GM19238 (cell line): ENCODE data around the gene CRNN.

Experiments
- DNase-seq: peaks from one replicate; pipeline ENCODE4 v3.0.0; 2011; ENCODE audit warnings: low spot score; ENCODE audit not compliant: insufficient read length

The CRNN gene

GRCh38 chr1:152413909-152414308 lies at the start of gene CRNN:
CRNN (minus strand) TSS chr1:152414263; CDS start chr1:152412233, 2,030 bp downstream.
- DNase-seq, result no peak

DNA sequence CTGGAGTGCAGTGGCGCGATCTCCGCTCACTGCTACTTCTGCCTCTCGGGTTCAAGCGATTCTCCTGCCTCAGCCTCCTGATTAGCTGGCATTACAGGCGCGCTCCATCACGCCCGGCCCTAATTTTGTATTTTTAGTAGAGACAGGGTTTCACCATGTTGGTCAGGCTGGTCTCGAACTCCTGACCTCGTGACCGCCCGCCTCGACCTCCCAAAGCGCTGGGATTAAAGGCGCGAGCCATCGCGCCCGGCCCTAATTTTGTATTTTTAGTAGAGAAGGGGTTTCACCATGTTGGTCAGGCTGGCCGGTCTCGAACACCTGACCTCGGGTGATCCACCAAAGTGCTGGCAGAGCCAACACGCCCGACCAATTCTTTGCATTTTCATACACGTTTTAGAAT lies 48.6 kb upstream of the CRNN start:
- no peak for DNase-seq

DNA sequence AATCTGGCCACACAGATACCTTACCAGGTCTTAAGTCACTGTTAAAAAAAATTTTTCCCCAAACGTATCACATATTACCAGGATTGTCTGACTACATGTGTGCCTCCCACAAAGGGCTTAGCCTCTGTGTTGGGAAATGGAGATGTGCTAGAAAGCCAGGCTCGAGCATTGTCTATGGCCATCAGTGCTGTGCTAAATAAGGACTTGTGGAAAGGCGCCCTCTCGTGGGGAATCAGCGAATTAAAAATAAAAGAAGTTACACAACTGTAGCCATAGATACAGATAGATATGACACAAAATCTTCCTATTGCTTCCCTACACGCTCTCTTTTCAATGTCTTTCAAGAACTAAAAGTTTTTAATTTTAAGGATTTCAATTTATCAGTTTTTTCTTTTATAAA lies 47.5 kb upstream of the CRNN start:
- DNase-seq, result no peak

DNA sequence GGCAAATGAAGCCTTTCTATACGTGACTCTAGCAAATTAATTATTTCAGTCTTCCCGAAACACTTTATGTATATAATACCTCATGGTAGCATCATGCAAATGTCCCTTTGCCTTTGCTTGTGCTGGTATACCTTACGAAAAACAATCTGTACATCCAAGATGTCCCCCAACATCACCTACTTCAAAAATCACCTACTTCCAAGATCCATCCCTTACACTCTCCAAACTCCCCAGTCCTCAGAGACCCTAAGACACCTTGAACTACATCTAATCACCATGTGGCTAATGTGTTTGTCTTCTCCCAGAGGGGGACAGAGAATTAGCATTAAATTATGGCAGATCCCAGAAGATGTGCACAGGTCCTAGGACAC lies 46.5 kb upstream of the CRNN start:
- DNase-seq, result no peak

DNA sequence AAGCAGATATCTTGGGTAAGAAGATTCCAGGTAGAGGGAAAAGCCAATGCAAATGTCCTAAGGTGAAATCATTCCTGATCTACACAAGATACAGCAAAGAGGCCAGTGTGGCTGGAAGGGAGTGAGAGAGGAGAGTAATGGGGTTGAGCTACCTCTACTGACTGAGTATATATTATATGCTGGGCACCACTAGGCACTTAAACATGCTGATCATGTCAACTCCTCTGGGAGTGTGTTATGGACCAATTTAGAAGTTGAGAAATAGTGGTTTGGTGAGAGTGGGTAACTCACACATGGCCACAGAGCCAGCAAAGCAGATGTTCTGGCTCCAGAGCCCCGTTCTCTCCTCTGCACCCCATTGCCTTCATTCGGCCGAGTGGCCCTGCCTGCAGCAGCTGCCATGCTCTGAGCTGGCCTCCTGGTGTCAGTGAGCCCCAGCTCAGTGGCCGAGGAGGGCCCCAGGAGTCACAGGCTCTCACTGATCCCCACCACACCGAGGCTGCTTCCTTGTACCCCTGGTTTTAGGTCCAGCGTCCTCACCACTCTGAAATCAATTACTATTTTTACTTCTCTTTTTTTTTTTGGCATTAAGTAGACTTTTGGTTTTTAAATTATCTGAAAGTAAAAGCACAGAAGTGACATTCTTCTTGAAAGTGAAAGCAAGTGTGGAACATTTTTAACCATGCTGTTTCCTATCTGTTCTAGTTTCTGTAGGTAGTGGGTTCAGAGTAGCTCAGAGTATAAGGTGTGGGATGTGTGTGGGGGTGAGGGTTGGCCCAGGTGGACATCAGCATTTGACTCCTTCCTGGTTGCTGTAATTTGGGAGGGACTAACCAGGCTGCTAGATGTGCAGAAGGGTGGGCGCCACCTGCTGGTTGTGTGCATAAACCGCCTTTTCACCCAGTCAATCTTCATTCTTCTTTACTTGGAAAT lies 45.8 kb upstream of the CRNN start:
- DNase-seq, result peak; percentile 37

DNA sequence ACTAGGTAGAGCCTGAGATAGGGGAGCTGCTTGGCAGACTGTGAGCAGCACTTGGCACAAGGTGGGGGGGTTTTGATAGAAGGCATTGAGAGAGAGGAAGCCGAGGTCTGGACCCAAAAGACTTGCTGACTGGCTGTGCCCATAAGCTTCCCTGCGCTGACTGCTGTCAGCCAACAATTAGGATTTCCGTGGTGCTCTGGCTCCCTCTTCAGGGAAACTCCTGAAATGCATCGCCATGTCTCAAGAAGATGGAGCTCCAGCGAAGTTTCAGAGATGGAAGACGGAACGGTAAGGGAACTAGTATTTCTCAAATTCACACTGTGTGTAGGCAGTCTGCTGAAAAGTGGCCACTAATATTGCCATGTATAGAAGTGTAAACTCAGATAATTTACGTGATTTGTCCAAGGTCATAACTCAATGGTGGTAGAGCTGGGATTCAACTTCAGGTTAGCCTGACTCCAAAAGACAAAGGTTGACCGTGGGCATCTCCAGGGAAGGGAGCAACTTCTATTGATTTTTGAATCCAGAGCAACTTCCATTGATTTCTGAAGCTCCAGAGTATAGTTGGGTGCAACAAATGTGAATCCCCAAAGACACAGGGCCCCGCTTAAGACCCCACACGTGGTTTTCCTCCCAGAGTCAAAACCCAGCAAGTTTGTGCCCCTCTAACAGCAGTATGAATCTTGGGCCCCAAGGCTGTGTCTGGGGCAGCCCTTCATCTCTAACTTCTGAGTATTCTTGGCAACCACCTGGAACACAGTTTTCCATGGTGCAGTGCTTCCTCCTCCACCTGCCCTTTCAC lies 44.5 kb upstream of the CRNN start:
- peak; percentile 32 for DNase-seq

- no peak for DNase-seq
Observed at GRCh38 chr1:152457561-152457960, 43.5 kb upstream of the CRNN start.

GRCh38 chr1:152457071-152457470 lies 43.0 kb upstream of the CRNN start:
- no peak for DNase-seq

GRCh38 chr1:152451254-152451653 lies 37.2 kb upstream of the CRNN start:
- no peak for DNase-seq

DNA sequence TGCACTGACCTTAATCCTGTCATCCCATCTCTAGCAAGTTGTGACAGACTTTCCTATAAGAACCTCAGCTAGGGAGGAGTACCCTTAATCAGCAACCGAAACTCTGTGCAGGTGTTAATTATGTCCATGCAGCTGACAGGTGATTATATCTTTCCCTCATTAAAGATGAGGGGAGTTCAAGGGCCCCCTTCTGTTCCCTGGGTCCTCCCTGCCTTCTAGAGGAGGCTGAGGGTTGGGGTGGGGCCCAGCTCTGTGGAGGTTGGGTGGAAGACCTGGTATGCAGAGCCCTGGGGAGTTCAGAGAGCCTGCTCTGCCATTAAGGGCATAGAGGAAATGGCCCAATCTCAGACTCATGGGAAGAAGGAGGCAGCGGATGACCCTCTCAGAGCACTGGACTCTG lies 35.6 kb upstream of the CRNN start:
- no peak for DNase-seq

DNA sequence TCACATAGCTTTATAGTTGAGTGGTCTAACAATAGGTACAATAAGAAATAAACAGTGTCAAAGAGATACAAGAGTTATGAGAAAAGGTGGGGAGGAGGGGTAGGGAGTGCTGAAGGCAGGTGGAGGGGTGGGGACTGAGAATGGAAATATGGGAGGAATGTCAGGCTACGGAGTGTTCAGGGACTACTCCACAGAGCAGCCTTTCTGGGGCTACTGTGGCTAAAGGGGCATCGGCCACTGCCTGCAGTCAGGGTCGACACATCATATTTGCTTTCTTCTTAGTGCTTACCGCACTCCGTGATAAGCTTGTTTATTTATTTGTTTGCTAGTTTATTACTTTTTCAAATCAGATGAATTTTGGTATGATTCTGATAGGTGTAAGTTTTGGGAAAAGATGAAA lies 34.4 kb upstream of the CRNN start:
- no peak for DNase-seq

- no peak for DNase-seq
Observed at GRCh38 chr1:152448095-152448494, 34.0 kb upstream of the CRNN start.

GRCh38 chr1:152447484-152447883 lies 33.4 kb upstream of the CRNN start:
- DNase-seq, result no peak

DNA sequence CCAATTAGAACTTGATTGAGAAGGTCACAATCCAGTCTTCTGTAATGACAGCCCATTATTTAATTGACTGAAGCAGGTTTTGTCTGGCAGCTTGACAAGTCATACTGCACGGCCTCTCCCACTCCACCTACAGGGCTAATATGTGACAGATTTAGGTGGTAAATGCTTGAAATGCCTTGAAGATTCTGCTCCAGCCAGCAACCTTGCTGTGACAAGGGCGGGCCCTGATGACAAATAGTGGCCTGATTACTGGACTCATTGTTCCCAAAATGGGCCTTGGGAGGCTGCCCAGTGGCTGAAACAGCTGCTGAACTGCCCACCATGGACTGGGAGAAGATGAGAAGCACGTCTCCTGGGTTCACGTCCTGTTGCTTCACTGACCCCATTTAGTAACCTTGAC lies 30.0 kb upstream of the CRNN start:
- no peak for DNase-seq

DNA sequence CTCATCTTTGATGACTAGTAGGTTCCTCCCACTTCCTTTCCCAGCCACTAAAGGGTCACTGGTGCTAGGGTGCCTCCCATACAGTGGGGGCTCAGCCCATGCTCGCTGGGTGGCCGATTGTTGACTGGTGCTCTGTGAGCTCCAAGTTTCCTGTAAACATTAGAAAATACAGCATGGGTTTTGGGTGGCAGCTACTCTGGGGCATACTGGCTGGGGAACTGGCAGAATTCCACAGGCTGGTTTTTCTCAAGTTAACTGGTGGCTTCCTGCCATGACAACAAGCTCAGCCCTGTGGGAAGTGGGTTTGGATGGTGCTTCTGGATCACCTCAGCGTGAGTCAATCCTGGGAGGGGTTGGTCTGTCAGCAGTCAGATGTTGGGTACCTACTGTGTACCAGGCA lies 28.7 kb upstream of the CRNN start:
- no peak for DNase-seq

GRCh38 chr1:152442301-152442700 lies 28.2 kb upstream of the CRNN start:
- no peak for DNase-seq

DNA sequence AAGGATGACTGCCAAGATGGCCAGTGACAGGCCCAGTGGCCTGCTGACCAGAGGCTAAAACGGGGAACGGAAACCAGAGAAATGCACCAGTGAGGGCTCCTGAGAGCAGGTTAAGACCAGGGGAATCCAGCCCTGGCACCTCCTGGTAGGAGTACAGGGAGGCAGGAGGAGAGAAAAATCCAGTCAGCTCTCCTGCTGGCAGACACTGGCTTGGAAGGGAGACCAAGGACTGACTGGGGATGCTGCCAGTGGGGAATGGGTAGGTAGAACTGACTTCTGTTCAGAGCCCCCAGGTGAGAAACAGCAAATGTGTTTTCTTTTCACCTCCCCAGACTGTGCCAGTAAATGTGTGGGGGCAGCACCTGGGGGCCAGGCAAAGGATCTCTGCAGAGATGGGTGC lies 27.7 kb upstream of the CRNN start:
- no peak for DNase-seq

- peak; percentile 73 for DNase-seq
Observed at GRCh38 chr1:152440635-152441471, 26.8 kb upstream of the CRNN start.

- no peak for DNase-seq
Observed at GRCh38 chr1:152436593-152437496, 22.8 kb upstream of the CRNN start.

DNA sequence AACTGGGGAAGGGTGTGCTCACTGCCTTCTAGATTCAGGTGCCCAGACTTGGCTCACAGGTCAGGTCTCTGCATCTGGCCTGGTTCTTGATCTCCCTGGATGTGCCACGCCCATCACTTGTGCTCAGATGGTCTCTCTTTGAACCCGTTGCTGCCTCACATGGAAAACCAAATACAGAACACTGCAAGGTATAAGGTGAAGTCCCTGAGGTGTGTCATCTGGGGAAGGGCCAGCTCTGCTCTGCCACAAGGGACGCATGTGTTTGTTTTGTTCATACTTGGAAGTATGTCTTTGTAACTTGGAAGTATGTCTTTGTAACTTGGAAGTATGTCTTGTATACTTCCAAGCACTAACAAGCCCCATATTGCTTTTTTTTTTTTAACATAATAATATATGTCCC lies 13.4 kb upstream of the CRNN start:
- DNase-seq, result no peak

DNA sequence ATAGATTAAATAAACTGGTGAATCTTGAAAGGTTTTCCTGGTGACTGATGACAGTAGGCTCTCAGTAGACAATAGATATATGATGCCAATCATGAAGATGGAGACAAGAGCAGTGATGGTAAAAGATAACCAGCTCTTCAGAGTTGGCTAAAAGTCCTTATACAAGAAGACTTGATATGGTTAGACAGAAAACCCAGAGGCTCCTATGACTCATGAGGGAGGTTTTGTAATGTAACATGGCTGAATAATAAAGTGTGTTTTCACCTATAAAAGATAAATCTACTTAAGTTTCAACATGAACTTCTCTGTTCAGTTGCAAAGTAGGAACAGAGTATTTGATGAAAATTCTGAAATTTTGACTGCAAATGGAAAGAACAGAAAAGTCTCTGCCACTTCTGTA lies 12.7 kb upstream of the CRNN start:
- no peak for DNase-seq
